CD8-positive, alpha-beta memory T cell (primary cell): ENCODE data around the gene SOX14. TPM values are rescaled to one million over a fixed set of nuclear protein-coding genes. Genes with fewer than 3 reads are reported as not detected.

Experiments
- CTCF ChIA-PET: fragments of 350-600 bp; sonication (Branson Sonifier 250); formaldehyde crosslinking; loops from one replicate; lab custom pipeline; 2021; ENCODE audit warnings: antibody characterized with exemption; lab: Charles Lee
- POLR2A ChIA-PET: fragments of 350-600 bp; sonication (Branson Sonifier 250); formaldehyde crosslinking; loops from one replicate; lab custom pipeline; 2021; ENCODE audit warnings: antibody characterized with exemption; lab: Charles Lee
- DNase-seq, 5 donors: peaks; one replicate each; pipeline versions ENCODE4 v3.0.0 to v3.0.0-alpha.2; 2020 to 2022; ENCODE audit warnings: mixed read lengths in 1 of 5
- H3K27ac ChIP-seq: one replicate; pipeline ENCODE4 v1.7.0; 2013; ENCODE audit warnings: low read depth, mild to moderate bottlenecking, low read length, moderate library complexity
- H3K27me3 ChIP-seq: 2 replicates; pipeline ENCODE4 v1.7.0; 2013; ENCODE audit warnings: low read length, mild to moderate bottlenecking; ENCODE audit not compliant: insufficient read depth, poor library complexity, severe bottlenecking
- H3K36me3 ChIP-seq: 2 replicates; pipeline ENCODE4 v1.7.0; 2013; ENCODE audit warnings: mild to moderate bottlenecking, low read length, moderate library complexity; ENCODE audit not compliant: insufficient read depth
- H3K4me1 ChIP-seq: 2 replicates; pipeline ENCODE4 v1.7.0; 2013; ENCODE audit warnings: mild to moderate bottlenecking, low read length, moderate library complexity; ENCODE audit not compliant: insufficient read depth
- H3K4me3 ChIP-seq: 2 replicates; pipeline ENCODE4 v1.7.0; 2013; ENCODE audit warnings: mild to moderate bottlenecking, low read length
- H3K9me3 ChIP-seq: 2 replicates; pipeline ENCODE4 v1.7.0; 2013; ENCODE audit warnings: mild to moderate bottlenecking, low read length
- H3K27ac Mint-ChIP-seq, 8 donors: one replicate each; pipeline ENCODE4 v1.8.0; 2020 to 2021; ENCODE audit warnings: mixed read lengths in 8 of 8, mild to moderate bottlenecking in 6 of 8, inconsistent platforms in 3 of 8, moderate library complexity in 3 of 8
- H3K27me3 Mint-ChIP-seq, 2 donors: one replicate each; pipeline ENCODE4 v1.8.0; 2020 to 2021; ENCODE audit warnings: mixed read lengths in 2 of 2, mild to moderate bottlenecking in 1 of 2, moderate library complexity in 1 of 2
- H3K36me3 Mint-ChIP-seq, 3 donors: one replicate each; pipeline ENCODE4 v1.8.0; 2020 to 2021; ENCODE audit warnings: mixed read lengths in 3 of 3, inconsistent platforms in 1 of 3, mild to moderate bottlenecking in 1 of 3
- H3K4me1 Mint-ChIP-seq, 3 donors: one replicate each; pipeline ENCODE4 v1.8.0; 2020 to 2021; ENCODE audit warnings: mixed read lengths in 3 of 3, inconsistent platforms in 1 of 3, mild to moderate bottlenecking in 1 of 3
- H3K4me3 Mint-ChIP-seq, 7 donors: one replicate each; pipeline ENCODE4 v1.8.0; 2020 to 2021; ENCODE audit warnings: mixed read lengths in 7 of 7, mild to moderate bottlenecking in 6 of 7, moderate library complexity in 4 of 7, inconsistent platforms in 2 of 7
- H3K9me3 Mint-ChIP-seq, 5 donors: one replicate each; pipeline ENCODE4 v1.8.0; 2020 to 2022; ENCODE audit warnings: mixed read lengths in 5 of 5, mild to moderate bottlenecking in 3 of 5, moderate library complexity in 2 of 5, inconsistent platforms in 1 of 5
- polyA plus RNA-seq: library from polyadenylated mRNA; unstranded; fragments of 300-500 nt; fragmentation: Illumina TruSeq; gene quantifications from one replicate; pipeline ENCODE4 v1.2.3, GENCODE V29; 2021
- total RNA-seq, 2 experiments: library from RNA; stranded (reverse); gene quantifications; one replicate each; pipeline ENCODE4 v1.2.3, GENCODE V29; 2021

SOX14 gene
- total and polyA plus RNA-seq, 3 experiments from 2014 or later, result not detected

- H3K27me3 ChIP-seq, result no peaks in the 10 kb centered on the region
- Mint-ChIP-seq H3K4me3 (no peak overlapping the region), H3K36me3 (no peaks in the 10 kb centered on the region), H3K9me3 (peaks cover 0 to 17% (median 2%) of the 10 kb centered on the region in 5 donors), H3K27me3 (peaks cover 29 to 43% of the 10 kb centered on the region in 2 donors), H3K4me1 (no peaks in the 10 kb centered on the region), H3K27ac (peak overlapping the region in 1 of 8 donors; percentile 41)
- ChIA-PET CTCF (no interaction called here), POLR2A (no interaction called here)
- no peaks in the 10 kb centered on the region for H3K36me3 ChIP-seq
- H3K4me3 ChIP-seq, result no peak overlapping the region
- no peaks in the 10 kb centered on the region for H3K9me3 ChIP-seq
- H3K27ac ChIP-seq, result no peak overlapping the region
- no peaks in the 10 kb centered on the region for H3K4me1 ChIP-seq
- no peak for DNase-seq
Measured at GRCh38 chr3:137760341-137761098, 3.6 kb upstream of the SOX14 start.

GRCh38 chr3:137761099-137761562 lies 3.0 kb upstream of the SOX14 start:
- no peak overlapping the region for H3K27ac ChIP-seq

GRCh38 chr3:137761563-137762503 lies 2.3 kb upstream of the SOX14 start:
- no peak overlapping the region for H3K27ac ChIP-seq
- no peak overlapping the region for H3K4me3 ChIP-seq
- Mint-ChIP-seq H3K36me3 (no peaks in the 10 kb centered on the region), H3K27ac (no peak overlapping the region), H3K9me3 (peaks cover 0 to 15% (median 3%) of the 10 kb centered on the region in 5 donors), H3K4me1 (no peaks in the 10 kb centered on the region), H3K27me3 (peaks cover 40 to 56% of the 10 kb centered on the region in 2 donors), H3K4me3 (no peak overlapping the region)
- H3K36me3 ChIP-seq, result no peaks in the 10 kb centered on the region
- H3K9me3 ChIP-seq, result no peaks in the 10 kb centered on the region
- ChIA-PET POLR2A (no interaction called here), CTCF (no interaction called here)
- DNase-seq, result no peak
- no peaks in the 10 kb centered on the region for H3K4me1 ChIP-seq
- peaks cover 3% of the 10 kb centered on the region for H3K27me3 ChIP-seq

More at GRCh38 chr3:137761099-137761562, 3.0 kb upstream of the SOX14 start:
- H3K4me1 Mint-ChIP-seq, result no peaks in the 10 kb centered on the region
- DNase-seq, result no peak
- H3K9me3 ChIP-seq, result no peaks in the 10 kb centered on the region
- ChIA-PET POLR2A (no interaction called here), CTCF (no interaction called here)
- H3K4me1 ChIP-seq, result no peaks in the 10 kb centered on the region
- H3K4me3 ChIP-seq, result no peak overlapping the region
- no peaks in the 10 kb centered on the region for H3K36me3 ChIP-seq
- H3K9me3 Mint-ChIP-seq, result peaks cover 0 to 15% (median 3%) of the 10 kb centered on the region in 5 donors
- no peak overlapping the region for H3K4me3 Mint-ChIP-seq
- H3K36me3 Mint-ChIP-seq, result no peaks in the 10 kb centered on the region
- H3K27ac Mint-ChIP-seq, result no peak overlapping the region
- peaks cover 3% of the 10 kb centered on the region for H3K27me3 ChIP-seq
- H3K27me3 Mint-ChIP-seq, result peaks cover 36 to 49% of the 10 kb centered on the region in 2 donors

- H3K4me1 ChIP-seq, result no peaks in the 10 kb centered on the region
Measured at GRCh38 chr3:137762674-137763593, 1.2 kb upstream of the SOX14 start.

GRCh38 chr3:137763594-137763938 lies 549 bp upstream of the SOX14 start:
- DNase-seq, result no peak
- H3K4me3 Mint-ChIP-seq, result no peak overlapping the region
- no peaks in the 10 kb centered on the region for H3K9me3 ChIP-seq

More at GRCh38 chr3:137762674-137763593, 1.2 kb upstream of the SOX14 start:
- Mint-ChIP-seq H3K4me1 (no peaks in the 10 kb centered on the region), H3K27me3 (peaks cover 47 to 67% of the 10 kb centered on the region in 2 donors), H3K36me3 (no peaks in the 10 kb centered on the region), H3K9me3 (peaks cover 0 to 9% (median 3%) of the 10 kb centered on the region in 5 donors), H3K27ac (no peak overlapping the region), H3K4me3 (peak overlapping the region in 1 of 7 donors; percentile 63)
- peaks cover 3% of the 10 kb centered on the region for H3K27me3 ChIP-seq
- no peak for DNase-seq
- ChIA-PET CTCF (no interaction called here), POLR2A (no interaction called here)
- H3K36me3 ChIP-seq, result no peaks in the 10 kb centered on the region
- no peak overlapping the region for H3K27ac ChIP-seq
- H3K4me3 ChIP-seq, result no peak overlapping the region
- H3K9me3 ChIP-seq, result no peaks in the 10 kb centered on the region

GRCh38 chr3:137764563-137765309 lies 621 bp downstream of the SOX14 start:
- no peak for DNase-seq
- peaks cover 0 to 5% (median 3%) of the 10 kb centered on the region in 5 donors for H3K9me3 Mint-ChIP-seq
- H3K4me1 Mint-ChIP-seq, result peaks cover 0 to 4% (median 0%) of the 10 kb centered on the region in 3 donors
- Histone ChIP-seq H3K27ac (no peak overlapping the region), H3K4me3 (no peak overlapping the region), H3K9me3 (no peaks in the 10 kb centered on the region), H3K4me1 (no peaks in the 10 kb centered on the region), H3K27me3 (peaks cover 11% of the 10 kb centered on the region), H3K36me3 (no peaks in the 10 kb centered on the region)
- no peak overlapping the region for H3K27ac Mint-ChIP-seq
- POLR2A ChIA-PET, result no interaction called here
- H3K36me3 Mint-ChIP-seq, result no peaks in the 10 kb centered on the region
- no peak overlapping the region for H3K4me3 Mint-ChIP-seq
- CTCF ChIA-PET, result no interaction called here
- peaks cover 53 to 77% of the 10 kb centered on the region in 2 donors for H3K27me3 Mint-ChIP-seq

More at GRCh38 chr3:137763594-137763938, 549 bp upstream of the SOX14 start:
- Histone ChIP-seq H3K36me3 (no peaks in the 10 kb centered on the region), H3K4me1 (no peaks in the 10 kb centered on the region), H3K27me3 (peaks cover 3% of the 10 kb centered on the region), H3K27ac (no peak overlapping the region), H3K4me3 (no peak overlapping the region)
- no peak overlapping the region for H3K27ac Mint-ChIP-seq
- CTCF ChIA-PET, result no interaction called here
- H3K36me3 Mint-ChIP-seq, result no peaks in the 10 kb centered on the region
- POLR2A ChIA-PET, result no interaction called here
- H3K9me3 Mint-ChIP-seq, result peaks cover 0 to 5% (median 3%) of the 10 kb centered on the region in 5 donors
- no peaks in the 10 kb centered on the region for H3K4me1 Mint-ChIP-seq
- H3K27me3 Mint-ChIP-seq, result peaks cover 47 to 72% of the 10 kb centered on the region in 2 donors
